HCT116 (cell line): ENCODE results near the gene BAHD1. TPM values are rescaled to one million over a fixed set of nuclear protein-coding genes. Genes with fewer than 3 reads are reported as not detected.

Source experiments
- ATAC-seq: fragments of 200-7000 bp; cut with Tn5 transposase; 2 replicates; pipeline ENCODE4 v1.9.1; 2020; ENCODE audit warnings: mild to moderate bottlenecking, moderate library complexity
- BruUV-seq: library from RNA; stranded (reverse); fragments of 400-500 nt; replicated peaks from 2 replicates; lab custom pipeline; 2021; lab: Mats Ljungman, UMichigan
- CTCF ChIA-PET: fragments of 300-600 bp; sonication (Branson Sonifier 250); formaldehyde crosslinking; loops from one replicate; lab custom pipeline; 2021; ENCODE audit warnings: antibody characterized with exemption; lab: Charles Lee
- POLR2A ChIA-PET: fragments of 300-600, 350-600 bp; sonication (Branson Sonifier 250); formaldehyde crosslinking; loops from one replicate; lab custom pipeline; 2021; ENCODE audit warnings: antibody characterized with exemption; lab: Charles Lee
- RAD21 ChIA-PET, 2 experiments: fragments of 300-600 bp; sonication (Branson Sonifier 250); formaldehyde crosslinking; loops; one replicate each; lab custom pipeline; 2023; ENCODE audit warnings: low total read pairs in 2 of 2; ENCODE audit not compliant: uncharacterized antibody in 2 of 2, unreplicated experiment in 2 of 2, low non-redundant PET in 1 of 2; lab: Charles Lee
- DNase-seq: peaks from one replicate; pipeline ENCODE4 v3.0.0-alpha.2; 2010; ENCODE audit warnings: low read depth, low spot score
- H2AFZ ChIP-seq: fragments of 200-600 bp; shearing (Covaris generic), sonication (generic); 2 replicates; pipeline ENCODE4 v1.6.1; 2017; ENCODE audit warnings: low read depth, mixed run types, mixed read lengths, antibody characterized with exemption, low read length; ENCODE audit not compliant: poor library complexity, severe bottlenecking
- H3K27ac ChIP-seq: 2 replicates; pipeline ENCODE4 v1.5.1; 2012; ENCODE audit warnings: low read depth, low read length
- H3K27me3 ChIP-seq: fragments of 200-600 bp; sonication (generic); 2 replicates; pipeline ENCODE4 v1.6.1; 2016; ENCODE audit warnings: mixed run types, low read length, mixed read lengths; ENCODE audit not compliant: insufficient read depth
- H3K36me3 ChIP-seq, 2 experiments: fragments of 200-500 bp in 1 of 2; fragments of 200-600 bp in 1 of 2; sonication (Bioruptor generic) in 1 of 2; sonication (generic) in 1 of 2; 2 replicates each; pipeline versions ENCODE4 v1.5.1 to v1.6.1; 2014 to 2016; ENCODE audit warnings: low read length in 2 of 2, inconsistent platforms in 1 of 2, mixed read lengths in 1 of 2, mixed run types in 1 of 2; ENCODE audit not compliant: insufficient read depth in 2 of 2, control insufficient read depth in 1 of 2
- H3K4me1 ChIP-seq, 2 experiments: fragments of 200-600 bp in 1 of 2; sonication (generic) in 1 of 2; 2 replicates each; pipeline versions ENCODE4 v1.5.1 to v1.6.1; 2012 to 2017; ENCODE audit warnings: low read length in 2 of 2, inconsistent platforms in 1 of 2, mild to moderate bottlenecking in 1 of 2, mixed read lengths in 1 of 2, mixed run types in 1 of 2, moderate library complexity in 1 of 2; ENCODE audit not compliant: insufficient read depth in 2 of 2, control insufficient read depth in 1 of 2
- H3K4me2 ChIP-seq: fragments of 200-600 bp; sonication (generic); 2 replicates; pipeline ENCODE4 v1.6.1; 2017; ENCODE audit warnings: mixed run types, low read length, mixed read lengths
- H3K4me3 ChIP-seq, 2 experiments: fragments of 200-600 bp in 1 of 2; sonication (generic) in 1 of 2; replicated peaks in 1 of 2; 2 replicates each; pipeline ENCODE4 v1.5.1; 2011 to 2016; ENCODE audit warnings: low read length in 2 of 2, control low read depth in 1 of 2, low read depth in 1 of 2, mild to moderate bottlenecking in 1 of 2, mixed read lengths in 1 of 2, mixed run types in 1 of 2
- H3K79me2 ChIP-seq: fragments of 200-600 bp; sonication (generic); 2 replicates; pipeline ENCODE4 v1.6.1; 2017; ENCODE audit warnings: mild to moderate bottlenecking, mixed run types, low read length, moderate library complexity, mixed read lengths; ENCODE audit not compliant: insufficient read depth
- H3K9ac ChIP-seq: fragments of 200-600 bp; sonication (generic); 2 replicates; pipeline ENCODE4 v1.6.1; 2016; ENCODE audit warnings: low read length, mixed read lengths
- H3K9me2 ChIP-seq: fragments of 200-600 bp; sonication (generic), shearing (Covaris generic); 2 replicates; pipeline ENCODE4 v1.6.1; 2017; ENCODE audit warnings: mixed run types, mild to moderate bottlenecking, moderate library complexity; ENCODE audit not compliant: insufficient read depth
- H3K9me3 ChIP-seq, 2 experiments: fragments of 200-500 bp in 1 of 2; fragments of 200-600 bp in 1 of 2; sonication (Bioruptor generic) in 1 of 2; sonication (generic) in 1 of 2; 2 replicates each; pipeline ENCODE4 v1.6.1; 2014 to 2017; ENCODE audit warnings: low read length in 2 of 2, mixed read lengths in 2 of 2, inconsistent platforms in 1 of 2, low read depth in 1 of 2, mild to moderate bottlenecking in 1 of 2, mixed run types in 1 of 2, moderate library complexity in 1 of 2; ENCODE audit not compliant: control insufficient read depth in 1 of 2, insufficient read depth in 1 of 2
- H4K20me1 ChIP-seq: fragments of 200-600 bp; sonication (generic), shearing (Covaris generic); 2 replicates; pipeline ENCODE4 v1.6.1; 2017; ENCODE audit warnings: mixed run types, mild to moderate bottlenecking, moderate library complexity; ENCODE audit not compliant: insufficient read depth
- CEBPB ChIP-seq: IDR thresholded peaks from 2 replicates; pipeline ENCODE4 v1.6.1; 2012; ENCODE audit warnings: low read depth
- ELF1 ChIP-seq: IDR thresholded peaks from 2 replicates; pipeline ENCODE4 v1.6.1; 2012; ENCODE audit warnings: low read depth, borderline replicate concordance
- EZH2 ChIP-seq: fragments of 200-600 bp; sonication (generic); IDR thresholded peaks from 2 replicates; pipeline ENCODE4 v1.6.1; 2017; ENCODE audit warnings: antibody characterized with exemption, mixed run types
- FOSL1 ChIP-seq: IDR thresholded peaks from 2 replicates; pipeline ENCODE4 v1.6.1; 2012; ENCODE audit warnings: low read depth
- JUND ChIP-seq: IDR thresholded peaks from 2 replicates; pipeline ENCODE4 v1.6.1; 2012
- POLR2A ChIP-seq: IDR thresholded peaks from 2 replicates; pipeline ENCODE4 v1.7.0; 2011; ENCODE audit warnings: borderline replicate concordance; ENCODE audit not compliant: insufficient read depth, insufficient read length; ENCODE audit errors: extremely low read depth
- POLR2AphosphoS5 ChIP-seq: IDR thresholded peaks from 2 replicates; pipeline ENCODE4 v1.6.1; 2011; ENCODE audit warnings: mild to moderate bottlenecking, low read depth, low read length, moderate library complexity
- SIN3A ChIP-seq: IDR thresholded peaks from 2 replicates; pipeline ENCODE4 v1.6.1; 2012; ENCODE audit warnings: low read depth
- SP1 ChIP-seq: IDR thresholded peaks from 2 replicates; pipeline ENCODE4 v1.6.1; 2012; ENCODE audit warnings: low read depth
- SRF ChIP-seq: IDR thresholded peaks from 2 replicates; pipeline ENCODE4 v1.6.1; 2012; ENCODE audit warnings: low read depth
- ZFX ChIP-seq: fragments of 450-650 bp; IDR thresholded peaks from 2 replicates; pipeline ENCODE4 v1.6.1; 2017
- ZNF274 ChIP-seq: fragments of 200-500 bp; sonication (Bioruptor generic); IDR thresholded peaks from 2 replicates; pipeline ENCODE4 v1.6.1; 2014; ENCODE audit warnings: mild to moderate bottlenecking, low read depth, low read length, inconsistent platforms
- intact Hi-C: fragments of 100-400 bp; cut with micrococcal nuclease; formaldehyde crosslinking; loops from 2 replicates; pipeline ENCODE4 v1.10.0; 2022
- total RNA-seq: library from RNA; stranded (reverse); gene quantifications from one replicate; pipeline ENCODE4 v1.2.1, GENCODE V29; 2021; ENCODE audit not compliant: unreplicated experiment
- TF ChIP-seq, protein P1 (sequence below): IDR thresholded peaks from 2 replicates; pipeline ENCODE4 v1.6.1; 2012

BAHD1 gene
- total RNA-seq, 1 experiment from 2014 or later: 25.0 TPM

DNA sequence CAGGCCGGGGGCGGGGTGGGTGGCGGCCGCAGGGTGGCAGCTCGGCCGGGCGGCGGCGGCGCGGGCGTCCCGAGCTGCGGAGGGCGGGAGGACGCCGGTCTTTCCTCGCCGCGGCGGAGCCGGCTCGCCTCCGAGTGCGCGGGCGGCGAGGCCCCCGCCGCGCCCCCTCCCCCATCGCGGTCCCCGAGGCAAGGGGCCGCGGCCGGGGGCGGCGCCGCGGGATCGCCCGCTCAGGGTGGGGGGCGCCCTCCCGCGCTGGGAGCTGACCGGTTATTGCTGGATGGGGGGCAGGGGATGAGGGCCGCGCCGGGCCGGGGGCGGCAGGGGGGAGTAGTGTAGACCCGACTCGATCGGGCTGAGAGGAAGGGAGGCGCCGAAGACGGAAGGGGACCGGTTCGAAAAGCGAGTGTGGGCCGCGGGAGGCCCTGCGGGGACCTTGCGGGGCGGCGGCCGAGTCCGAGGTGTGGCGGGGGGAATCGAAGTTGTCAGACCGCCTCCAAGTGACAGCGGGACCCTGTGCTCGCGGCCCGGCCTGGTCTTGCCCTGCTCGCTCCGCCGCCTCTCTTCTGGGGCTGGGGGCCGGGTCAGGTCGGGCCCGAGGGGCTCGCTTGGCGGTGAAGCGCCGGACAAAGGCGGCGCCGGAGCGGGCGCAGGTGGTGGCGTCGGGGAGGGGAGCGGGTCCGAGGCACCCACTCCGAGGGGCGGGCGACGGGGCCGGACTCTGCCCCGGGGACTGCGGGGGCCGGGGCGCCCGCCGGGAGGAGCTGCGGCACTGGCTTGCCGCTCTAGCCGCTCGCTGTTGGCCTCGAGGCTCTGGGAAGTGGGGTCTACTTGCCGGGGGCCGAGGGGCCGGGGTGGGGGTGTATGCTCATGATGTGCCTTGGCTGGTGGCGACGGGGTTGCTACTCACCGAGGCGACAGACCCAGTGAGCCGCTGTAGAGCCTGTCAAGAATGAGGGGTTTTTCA, 1.1 kb downstream of the BAHD1 start:
- no TSS peak for BruUV-seq
- POLR2A ChIA-PET: interaction anchor here (1.3 kb wide), 1 partner anchor 21 kb away, joined by 3 read pairs; no protein-coding TSS in a partner anchor
- peak overlapping the region; percentile 71; the same call in 1 of the 2 replicates for H3K27ac ChIP-seq
- peaks cover 53% of the 10 kb centered on the region for H3K79me2 ChIP-seq
- peaks cover 10 to 26% of the 10 kb centered on the region in 2 experiments for H3K4me1 ChIP-seq
- H3K9me2 ChIP-seq: no peaks in the 10 kb centered on the region
- H3K4me3 ChIP-seq: peak overlapping the region; percentile 60 to 72
- DNase-seq (no peak), ATAC-seq (no peak; the same call in 1 of the 2 replicates)
- intact Hi-C loops: no loop called here
- no peaks in the 10 kb centered on the region for H3K36me3 ChIP-seq
- H2AFZ ChIP-seq: no peak overlapping the region
- H3K27me3 ChIP-seq: no peaks in the 10 kb centered on the region
- no peaks in the 10 kb centered on the region for H4K20me1 ChIP-seq
- TF ChIP-seq ZFX (0 out of 2 replicates have a peak, but pooled peaks have one; percentile 15), EZH2 (no peak)
- peak overlapping the region; percentile 80 for H3K4me2 ChIP-seq
- CTCF ChIA-PET: interaction anchor here (1.0 kb wide), 1 partner anchor 13 kb away, joined by 3 read pairs; no protein-coding TSS in a partner anchor
- H3K9ac ChIP-seq: peak overlapping the region; percentile 79
- RAD21 ChIA-PET: no interaction called here
- no peaks in the 10 kb centered on the region for H3K9me3 ChIP-seq

DNA sequence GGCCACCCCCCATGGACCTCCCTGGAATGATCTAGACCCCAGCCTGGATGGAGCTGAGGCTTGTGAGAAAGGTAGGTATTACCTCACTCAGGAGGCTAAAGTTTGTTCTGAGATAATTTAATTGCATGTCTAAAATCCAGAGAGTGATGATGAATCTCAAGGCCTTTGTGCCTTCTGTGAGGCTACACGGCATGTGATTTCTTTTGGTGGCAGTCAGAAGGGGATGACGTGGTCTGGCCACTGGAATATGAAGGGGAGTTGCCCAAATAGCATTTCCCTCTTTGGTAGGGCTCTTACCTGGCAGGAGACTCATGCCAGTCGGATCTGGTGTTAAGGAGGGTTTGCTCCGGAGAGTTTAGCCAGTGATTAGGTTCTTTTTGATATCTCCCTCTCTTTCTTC, 2.5 kb downstream of the BAHD1 start:
- CTCF ChIA-PET: no interaction called here
- ATAC-seq (no peak), DNase-seq (no peak)
- Histone ChIP-seq H3K36me3 (no peaks in the 10 kb centered on the region), H3K4me2 (no peak overlapping the region), H3K4me3 (no peak overlapping the region), H3K4me1 (peaks cover 12 to 28% of the 10 kb centered on the region in 2 experiments), H3K27me3 (no peaks in the 10 kb centered on the region), H3K27ac (no peak overlapping the region), H3K9ac (no peak overlapping the region), H2AFZ (no peak overlapping the region), H4K20me1 (no peaks in the 10 kb centered on the region), H3K9me3 (no peaks in the 10 kb centered on the region), H3K9me2 (no peaks in the 10 kb centered on the region), H3K79me2 (peaks cover 64% of the 10 kb centered on the region)
- TF ChIP-seq ZNF274 (no peak), POLR2A (no peak), SRF (no peak), JUND (no peak), EZH2 (no peak), CEBPB (no peak), SP1 (no peak), ELF1 (no peak), FOSL1 (no peak), SIN3A (no peak), POLR2AphosphoS5 (no peak)
- TF ChIP-seq, protein P1, sequence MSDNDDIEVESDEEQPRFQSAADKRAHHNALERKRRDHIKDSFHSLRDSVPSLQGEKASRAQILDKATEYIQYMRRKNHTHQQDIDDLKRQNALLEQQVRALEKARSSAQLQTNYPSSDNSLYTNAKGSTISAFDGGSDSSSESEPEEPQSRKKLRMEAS: no peak
- POLR2A ChIA-PET: no interaction called here
- BruUV-seq: no TSS peak
- intact Hi-C loops: no loop called here
- RAD21 ChIA-PET: no interaction called here
